ENCODE results near the gene CLIP2. TPM values are rescaled to one million over a fixed set of nuclear protein-coding genes. Genes with fewer than 3 reads are reported as not detected.
"Not testable (repeated sequence)": the region's sequence is repeated elsewhere in the genome, so short reads cannot be mapped to it uniquely, and the experiment has no call there.

The CLIP2 gene
- total RNA-seq, 1 experiment from 2014 or later, result 14.2 TPM

DNA sequence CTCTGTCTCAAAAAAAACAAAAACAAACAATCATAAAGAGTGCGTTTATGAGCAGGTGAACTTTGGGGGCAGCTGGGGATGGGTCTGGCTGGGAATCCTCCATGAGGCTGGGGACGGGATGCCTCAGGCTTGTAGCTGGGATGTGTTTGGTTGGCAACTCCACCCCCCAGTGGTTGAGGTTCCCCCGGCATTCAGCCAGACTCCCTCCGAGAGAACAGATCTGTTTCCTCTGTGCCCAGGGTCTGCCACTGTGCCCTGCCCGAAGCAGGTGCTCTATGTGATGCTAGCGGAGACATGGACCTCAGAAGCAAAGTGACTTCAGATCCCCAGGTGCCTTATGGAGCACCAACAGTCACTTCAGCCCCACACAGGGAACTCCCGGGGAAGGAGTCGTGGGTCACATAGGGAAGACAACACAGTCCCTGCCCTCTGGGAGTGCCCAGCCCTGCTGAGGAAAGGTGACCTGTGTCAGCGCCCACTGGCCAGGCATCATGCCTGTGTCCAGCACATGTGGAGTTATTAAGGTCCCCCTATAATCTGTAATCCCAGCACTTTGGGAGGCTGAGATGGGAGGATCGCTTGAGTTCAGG is 135.2 kb downstream of the CLIP2 start:
- no peak for TF ChIP-seq CTCF (IDR thresholded peaks at IDR 0.05; ENCODE audit: unreplicated experiment)
- no peak for DNase-seq (ENCODE audit: unreplicated experiment)
- no TSS peak for BruUV-seq (replicated peaks)
- Mint-ChIP-seq H3K4me1 (ENCODE audit: insufficient read depth, unreplicated experiment) (no peaks in the 10 kb centered on the region), H3K9me3 (ENCODE audit: unreplicated experiment) (no peaks in the 10 kb centered on the region), H3K4me3 (ENCODE audit: unreplicated experiment) (no peak overlapping the region), H3K27me3 (ENCODE audit: insufficient read depth, unreplicated experiment) (no peaks in the 10 kb centered on the region), H3K36me3 (ENCODE audit: insufficient read depth, unreplicated experiment) (no peaks in the 10 kb centered on the region), H3K27ac (ENCODE audit: low read depth, unreplicated experiment) (no peak overlapping the region)
- CTCF ChIA-PET, result interaction anchor here (0.9 kb wide), 2 partner anchors 23 to 121 kb away, joined by 3 to 4 read pairs; no protein-coding TSS in a partner anchor
- POLR2A ChIA-PET, result interaction anchor here (0.6 to 1.1 kb wide), 2 partner anchors 57 to 234 kb away, joined by 3 to 4 read pairs; no protein-coding TSS in a partner anchor
- intact Hi-C loops (cut with micrococcal nuclease), result no loop called here

- no peaks in the 10 kb centered on the region for H3K36me3 Mint-ChIP-seq (ENCODE audit: insufficient read depth, unreplicated experiment)
- intact Hi-C loops (cut with micrococcal nuclease), result no loop called here
- H3K4me3 Mint-ChIP-seq (ENCODE audit: unreplicated experiment), result no peak overlapping the region
- TF ChIP-seq CTCF (IDR thresholded peaks at IDR 0.05; ENCODE audit: unreplicated experiment), result no peak
- DNase-seq (ENCODE audit: unreplicated experiment), result no peak
- H3K4me1 Mint-ChIP-seq (ENCODE audit: insufficient read depth, unreplicated experiment), result no peaks in the 10 kb centered on the region
- BruUV-seq (replicated peaks), result no TSS peak
- CTCF ChIA-PET, result interaction anchor here (0.6 to 5.3 kb wide), 8 partner anchors 9 to 191 kb away, joined by 3 to 26 read pairs (median 3); no protein-coding TSS in a partner anchor
- no peaks in the 10 kb centered on the region for H3K27me3 Mint-ChIP-seq (ENCODE audit: insufficient read depth, unreplicated experiment)
- POLR2A ChIA-PET, result interaction anchor here (1.6 kb wide), 1 partner anchor 51 kb away, joined by 3 read pairs; no protein-coding TSS in a partner anchor
- H3K27ac Mint-ChIP-seq (ENCODE audit: low read depth, unreplicated experiment), result no peak overlapping the region
- no peaks in the 10 kb centered on the region for H3K9me3 Mint-ChIP-seq (ENCODE audit: unreplicated experiment)
Measured at GRCh38 chr7:74428023-74428422, 138.8 kb downstream of the CLIP2 start.

GRCh38 chr7:74429153-74429747 is 140.0 kb downstream of the CLIP2 start:
- Mint-ChIP-seq H3K36me3 (ENCODE audit: insufficient read depth, unreplicated experiment) (no peaks in the 10 kb centered on the region), H3K9me3 (ENCODE audit: unreplicated experiment) (no peaks in the 10 kb centered on the region), H3K4me1 (ENCODE audit: insufficient read depth, unreplicated experiment) (no peaks in the 10 kb centered on the region), H3K27me3 (ENCODE audit: insufficient read depth, unreplicated experiment) (no peaks in the 10 kb centered on the region), H3K27ac (ENCODE audit: low read depth, unreplicated experiment) (no peak overlapping the region), H3K4me3 (ENCODE audit: unreplicated experiment) (no peak overlapping the region)
- intact Hi-C loops (cut with micrococcal nuclease), result no loop called here
- no TSS peak for BruUV-seq (replicated peaks)
- POLR2A ChIA-PET, result interaction anchor here (0.7 kb wide), 1 partner anchor 146 kb away, joined by 4 read pairs; no protein-coding TSS in a partner anchor
- TF ChIP-seq CTCF (IDR thresholded peaks at IDR 0.05; ENCODE audit: unreplicated experiment), result no peak
- peak; percentile 33 for DNase-seq (ENCODE audit: unreplicated experiment)
- CTCF ChIA-PET, result interaction anchor here (0.5 to 5.3 kb wide), 5 partner anchors 9 to 289 kb away, joined by 3 to 26 read pairs (median 4); no protein-coding TSS in a partner anchor

DNA sequence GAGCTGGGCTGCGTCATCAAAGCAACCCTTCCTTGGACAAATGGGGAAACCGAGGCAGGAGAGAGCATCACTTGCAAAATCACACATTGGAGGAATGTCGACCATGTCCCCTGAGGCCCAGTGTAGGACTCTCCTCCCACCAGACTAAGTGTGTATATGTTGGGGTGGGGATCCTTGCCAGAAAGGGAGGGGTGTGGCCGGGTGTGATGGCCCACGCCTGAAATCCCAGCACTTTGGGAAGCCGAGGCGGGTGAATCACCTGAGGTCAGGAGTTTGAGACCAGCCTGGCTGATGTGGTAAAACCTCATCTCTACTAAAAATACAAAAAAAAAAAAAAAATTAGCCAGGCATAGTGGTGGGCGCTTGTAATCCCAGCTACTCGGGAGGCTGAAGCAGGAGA is 141.2 kb downstream of the CLIP2 start:
- H3K27ac Mint-ChIP-seq (ENCODE audit: low read depth, unreplicated experiment); H3K27me3 Mint-ChIP-seq (ENCODE audit: insufficient read depth, unreplicated experiment); POLR2A ChIA-PET; H3K4me3 Mint-ChIP-seq (ENCODE audit: unreplicated experiment); BruUV-seq (replicated peaks); H3K9me3 Mint-ChIP-seq (ENCODE audit: unreplicated experiment); H3K4me1 Mint-ChIP-seq (ENCODE audit: insufficient read depth, unreplicated experiment); H3K36me3 Mint-ChIP-seq (ENCODE audit: insufficient read depth, unreplicated experiment); intact Hi-C loops (cut with micrococcal nuclease): not testable (repeated sequence)
- peak; percentile 26 for DNase-seq (ENCODE audit: unreplicated experiment)
- CTCF ChIA-PET, result interaction anchor here (0.6 to 5.3 kb wide), 4 partner anchors 9 to 251 kb away, joined by 3 to 26 read pairs (median 4); no protein-coding TSS in a partner anchor

All from MCF 10A (cell line).